Osteoblast (primary cell): ENCODE measurements around the gene ARMCX2. TPM values are rescaled to one million over a fixed set of nuclear protein-coding genes. Genes with fewer than 3 reads are reported as not detected.
A peak's percentile ranks its signal among the peaks of the same experiment; 100 is the strongest.

Experiments used
- DNase-seq: peaks from one replicate; pipeline ENCODE4 v3.0.0; 2011; ENCODE audit warnings: low spot score, mixed read lengths; ENCODE audit not compliant: insufficient read length; ENCODE audit errors: missing footprints
- H2AFZ ChIP-seq: 2 replicates; pipeline ENCODE4 v1.6.0; 2011; ENCODE audit warnings: mild to moderate bottlenecking, low read length
- H3K27ac ChIP-seq: 2 replicates; pipeline ENCODE4 v1.5.1; 2011; ENCODE audit warnings: mild to moderate bottlenecking, low read depth, low read length, moderate library complexity
- H3K27me3 ChIP-seq: 2 replicates; pipeline ENCODE4 v1.6.0; 2012; ENCODE audit warnings: mild to moderate bottlenecking, control low read depth, inconsistent platforms, low read length, moderate library complexity; ENCODE audit not compliant: insufficient read depth
- H3K36me3 ChIP-seq: 2 replicates; pipeline ENCODE4 v1.5.1; 2011; ENCODE audit warnings: mild to moderate bottlenecking, low read length, control low read depth, moderate library complexity; ENCODE audit not compliant: insufficient read depth
- H3K4me1 ChIP-seq: 2 replicates; pipeline ENCODE4 v1.5.1; 2011; ENCODE audit warnings: mild to moderate bottlenecking, low read length, control low read depth, moderate library complexity; ENCODE audit not compliant: insufficient read depth
- H3K4me2 ChIP-seq: 2 replicates; pipeline ENCODE4 v1.6.0; 2011; ENCODE audit warnings: mild to moderate bottlenecking, low read length; ENCODE audit not compliant: insufficient read depth
- H3K4me3 ChIP-seq: fragments of 200-600 bp; sonication (generic); 3 replicates; pipeline ENCODE4 v1.5.1; 2012; ENCODE audit warnings: mild to moderate bottlenecking, low read length, inconsistent platforms; ENCODE audit not compliant: insufficient read depth
- H3K79me2 ChIP-seq: 2 replicates; pipeline ENCODE4 v1.6.0; 2012; ENCODE audit warnings: mild to moderate bottlenecking, low read length, control low read depth, inconsistent platforms; ENCODE audit not compliant: insufficient read depth
- H3K9me3 ChIP-seq: 2 replicates; pipeline ENCODE4 v1.5.1; 2011; ENCODE audit warnings: low read depth, low read length, control low read depth
- H4K20me1 ChIP-seq: 2 replicates; pipeline ENCODE4 v1.6.0; 2012; ENCODE audit warnings: mild to moderate bottlenecking, low read length, control low read depth; ENCODE audit not compliant: insufficient read depth
- CTCF ChIP-seq: IDR thresholded peaks from 2 replicates; pipeline ENCODE4 v1.5.1; 2011; ENCODE audit warnings: mild to moderate bottlenecking, low read depth, low read length, moderate library complexity; ENCODE audit errors: extremely low read depth
- total RNA-seq: library from RNA; depleted of rRNA; stranded (reverse); fragments of >200 nt; gene quantifications from 2 replicates; pipeline ENCODE4 v1.2.3, GENCODE V29; 2012

ARMCX2 gene
- total RNA-seq: 87.2 and 89.6 TPM in 2 replicates

- H3K27me3 ChIP-seq: peaks cover 10% of the 10 kb centered on the region
- peaks cover 15% of the 10 kb centered on the region for H3K79me2 ChIP-seq
- H3K9me3 ChIP-seq: no peaks in the 10 kb centered on the region
- H3K4me1 ChIP-seq: no peaks in the 10 kb centered on the region
- H3K36me3 ChIP-seq: peaks cover 12% of the 10 kb centered on the region
- H2AFZ ChIP-seq: peak within 1 kb of the TSS; percentile 21
- H3K4me2 ChIP-seq: peak within 1 kb of the TSS; percentile 71
- DNase-seq: peak; percentile 93
- peak within 1 kb of the TSS; percentile 38 for H3K27ac ChIP-seq
- TF ChIP-seq CTCF: no peak
- peak within 1 kb of the TSS; percentile 82 for H3K4me3 ChIP-seq
- H4K20me1 ChIP-seq: peaks cover 25% of the 10 kb centered on the region
Observed at GRCh38 chrX:101659601-101660063, at the start of gene ARMCX2. Gene ARMCX2 (minus strand): TSS chrX:101659850. CDS start chrX:101657588, 2,262 bp downstream.

GRCh38 chrX:101709384-101709783, 49.7 kb upstream of the ARMCX2 start:
- Histone ChIP-seq H4K20me1 (no peaks in the 10 kb centered on the region), H3K4me3 (no peak overlapping the region), H3K9me3 (no peaks in the 10 kb centered on the region), H3K79me2 (no peaks in the 10 kb centered on the region), H3K4me1 (no peaks in the 10 kb centered on the region), H3K27ac (no peak overlapping the region), H3K4me2 (no peak overlapping the region), H3K36me3 (no peaks in the 10 kb centered on the region), H2AFZ (no peak overlapping the region), H3K27me3 (no peaks in the 10 kb centered on the region)
- TF ChIP-seq CTCF: no peak
- DNase-seq: no peak

- Histone ChIP-seq H3K27me3 (peaks cover 3% of the 10 kb centered on the region), H3K4me3 (no peak overlapping the region), H3K27ac (no peak overlapping the region), H3K9me3 (no peaks in the 10 kb centered on the region), H3K36me3 (no peaks in the 10 kb centered on the region), H3K79me2 (no peaks in the 10 kb centered on the region), H4K20me1 (no peaks in the 10 kb centered on the region), H3K4me1 (no peaks in the 10 kb centered on the region), H2AFZ (no peak overlapping the region), H3K4me2 (no peak overlapping the region)
- no peak for DNase-seq
- no peak for TF ChIP-seq CTCF
Observed at GRCh38 chrX:101708163-101708562, 48.5 kb upstream of the ARMCX2 start.

GRCh38 chrX:101693476-101693875, 33.8 kb upstream of the ARMCX2 start:
- Histone ChIP-seq H3K36me3 (no peaks in the 10 kb centered on the region), H3K4me3 (no peak overlapping the region), H3K79me2 (no peaks in the 10 kb centered on the region), H3K27ac (no peak overlapping the region), H2AFZ (no peak overlapping the region), H3K4me1 (no peaks in the 10 kb centered on the region), H3K9me3 (no peaks in the 10 kb centered on the region), H3K4me2 (no peak overlapping the region), H3K27me3 (peaks cover 7% of the 10 kb centered on the region), H4K20me1 (no peaks in the 10 kb centered on the region)
- no peak for DNase-seq
- TF ChIP-seq CTCF: no peak
